ENCODE data around the gene DRD3. TPM values are rescaled to one million over a fixed set of nuclear protein-coding genes. Genes with fewer than 3 reads are reported as not detected.

The DRD3 gene
- total RNA-seq, result not detected

- intact Hi-C loops (cut with DNase I), result no loop called here
- ATAC-seq (no peak), DNase-seq (no peak)
- no peaks in the 10 kb centered on the region for H3K27me3 ChIP-seq
- no peak within 1 kb of the TSS for H3K27ac ChIP-seq
- TF ChIP-seq CTCF (IDR thresholded peaks at IDR 0.05) (no peak), POLR2A (IDR thresholded peaks at IDR 0.05) (no peak)
- WGBS, 2 donors, result 4 to 9% methylated on average over 7 of the region's 7 CpGs
- H3K4me1 ChIP-seq, result no peaks in the 10 kb centered on the region
- no peaks in the 10 kb centered on the region for H3K9me3 ChIP-seq
- no peaks in the 10 kb centered on the region for H3K36me3 ChIP-seq (replicated peaks in 1 of 2; ENCODE audit: insufficient read depth in 1 of 2, low read depth in 2 of 2)
- no peak within 1 kb of the TSS for H3K4me3 ChIP-seq
Measured at GRCh38 chr3:114178770-114179368, at the start of gene DRD3. Gene DRD3 (minus strand): TSS chr3:114179052. CDS start chr3:114171992, 7,060 bp downstream.

GRCh38 chr3:114227076-114227475 is 48.2 kb upstream of the DRD3 start:
- no peak for DNase-seq
- no peak for TF ChIP-seq CTCF (IDR thresholded peaks at IDR 0.05)
- no peak for TF ChIP-seq POLR2A (IDR thresholded peaks at IDR 0.05)
- no peak for ATAC-seq
- WGBS, 2 donors, result 88 to 95% methylated on average over 1 of the region's 1 CpG
- no peaks in the 10 kb centered on the region for H3K27me3 ChIP-seq
- intact Hi-C loops (cut with DNase I), result no loop called here
- H3K36me3 ChIP-seq (replicated peaks in 1 of 2; ENCODE audit: insufficient read depth in 1 of 2, low read depth in 2 of 2), result no peaks in the 10 kb centered on the region
- no peak overlapping the region for H3K4me3 ChIP-seq
- no peak overlapping the region for H3K27ac ChIP-seq
- no peaks in the 10 kb centered on the region for H3K4me1 ChIP-seq
- no peaks in the 10 kb centered on the region for H3K9me3 ChIP-seq

GRCh38 chr3:114226313-114226712 is 47.5 kb upstream of the DRD3 start:
- WGBS, 2 donors, result 80 to 84% methylated on average over 2 of the region's 2 CpGs
- Histone ChIP-seq H3K4me3 (no peak overlapping the region), H3K27ac (no peak overlapping the region), H3K4me1 (no peaks in the 10 kb centered on the region), H3K9me3 (no peaks in the 10 kb centered on the region), H3K36me3 (replicated peaks in 1 of 2; ENCODE audit: insufficient read depth in 1 of 2, low read depth in 2 of 2) (no peaks in the 10 kb centered on the region), H3K27me3 (no peaks in the 10 kb centered on the region)
- intact Hi-C loops (cut with DNase I), result no loop called here
- DNase-seq, result no peak
- no peak for ATAC-seq
- TF ChIP-seq CTCF (IDR thresholded peaks at IDR 0.05), result no peak
- no peak for TF ChIP-seq POLR2A (IDR thresholded peaks at IDR 0.05)

GRCh38 chr3:114223143-114223542 is 44.3 kb upstream of the DRD3 start:
- no peak overlapping the region for H3K27ac ChIP-seq
- H3K36me3 ChIP-seq (replicated peaks in 1 of 2; ENCODE audit: insufficient read depth in 1 of 2, low read depth in 2 of 2), result no peaks in the 10 kb centered on the region
- no peak overlapping the region for H3K4me3 ChIP-seq
- DNase-seq (no peak), ATAC-seq (no peak)
- intact Hi-C loops (cut with DNase I), result no loop called here
- 70 to 74% methylated on average over 3 of the region's 3 CpGs for whole genome bisulfite sequencing, 2 donors
- no peaks in the 10 kb centered on the region for H3K27me3 ChIP-seq
- no peaks in the 10 kb centered on the region for H3K4me1 ChIP-seq
- no peaks in the 10 kb centered on the region for H3K9me3 ChIP-seq
- TF ChIP-seq POLR2A (IDR thresholded peaks at IDR 0.05), result no peak
- TF ChIP-seq CTCF (IDR thresholded peaks at IDR 0.05), result no peak

- H3K4me1 ChIP-seq, result no peaks in the 10 kb centered on the region
- no peaks in the 10 kb centered on the region for H3K9me3 ChIP-seq
- H3K27ac ChIP-seq, result no peak overlapping the region
- ATAC-seq (no peak), DNase-seq (no peak)
- H3K4me3 ChIP-seq, result no peak overlapping the region
- WGBS, 2 donors, result 59 to 73% methylated on average over 1 of the region's 1 CpG
- TF ChIP-seq POLR2A (IDR thresholded peaks at IDR 0.05) (no peak), CTCF (IDR thresholded peaks at IDR 0.05) (no peak)
- intact Hi-C loops (cut with DNase I), result no loop called here
- no peaks in the 10 kb centered on the region for H3K27me3 ChIP-seq
- H3K36me3 ChIP-seq (replicated peaks in 1 of 2; ENCODE audit: insufficient read depth in 1 of 2, low read depth in 2 of 2), result no peaks in the 10 kb centered on the region
Measured at GRCh38 chr3:114221881-114222264, 43.0 kb upstream of the DRD3 start.

Measured in body of pancreas (tissue), 4 donors.